Neuron (in vitro differentiated cells): ENCODE data around the gene PRICKLE3.
A peak's percentile ranks its signal among the peaks of the same experiment; 100 is the strongest.

Experiments used
- H2AFZ ChIP-seq: one replicate; pipeline ENCODE4 v1.6.1; 2013; ENCODE audit warnings: low read depth, mild to moderate bottlenecking, inconsistent platforms, low read length, moderate library complexity
- H3K27me3 ChIP-seq: one replicate; pipeline ENCODE4 v1.6.1; 2013; ENCODE audit warnings: low read length; ENCODE audit not compliant: insufficient read depth
- H3K36me3 ChIP-seq: one replicate; pipeline ENCODE4 v1.6.1; 2013; ENCODE audit warnings: low read length; ENCODE audit not compliant: insufficient read depth
- H3K4me1 ChIP-seq: one replicate; pipeline ENCODE4 v1.6.1; 2013; ENCODE audit warnings: low read length; ENCODE audit not compliant: insufficient read depth
- H3K4me3 ChIP-seq: 2 replicates; pipeline ENCODE4 v1.5.1; 2013; ENCODE audit warnings: mild to moderate bottlenecking, low read length, moderate library complexity
- H3K9me3 ChIP-seq: one replicate; pipeline ENCODE4 v1.6.1; 2013; ENCODE audit warnings: low read length

Gene PRICKLE3

GRCh38 chrX:49171752-49172279 is 14.4 kb downstream of the PRICKLE3 start, which contains the start of gene PLP2:
Gene PLP2, plus strand, starts transcription at chrX:49171898. Its CDS starts 103 bp downstream, at chrX:49172001.
- H3K36me3 ChIP-seq: no peaks in the 10 kb centered on the region
- H3K4me1 ChIP-seq: no peaks in the 10 kb centered on the region
- peaks cover 30% of the 10 kb centered on the region for H3K27me3 ChIP-seq
- no peak within 1 kb of the TSS for H2AFZ ChIP-seq
- H3K4me3 ChIP-seq: no peak within 1 kb of the TSS
- peaks cover 5% of the 10 kb centered on the region for H3K9me3 ChIP-seq

- Histone ChIP-seq H3K9me3 (no peaks in the 10 kb centered on the region), H3K4me1 (no peaks in the 10 kb centered on the region), H3K4me3 (no peak overlapping the region), H3K27me3 (peaks cover 22% of the 10 kb centered on the region), H2AFZ (no peak overlapping the region), H3K36me3 (no peaks in the 10 kb centered on the region)
These were observed 18.4 kb downstream of the PRICKLE3 start for GRCh38 chrX:49167740-49168108.

GRCh38 chrX:49166914-49167739 is 19.0 kb downstream of the PRICKLE3 start:
- Histone ChIP-seq H3K9me3 (no peaks in the 10 kb centered on the region), H3K27me3 (peaks cover 16% of the 10 kb centered on the region), H3K36me3 (no peaks in the 10 kb centered on the region), H3K4me3 (no peak overlapping the region), H3K4me1 (no peaks in the 10 kb centered on the region), H2AFZ (no peak overlapping the region)

- Histone ChIP-seq H3K27me3 (peaks cover 11% of the 10 kb centered on the region), H3K36me3 (no peaks in the 10 kb centered on the region), H3K4me3 (no peak overlapping the region), H3K9me3 (no peaks in the 10 kb centered on the region), H3K4me1 (no peaks in the 10 kb centered on the region), H2AFZ (no peak overlapping the region)
These were observed 20.0 kb downstream of the PRICKLE3 start for GRCh38 chrX:49165901-49166881.

- no peaks in the 10 kb centered on the region for H3K4me1 ChIP-seq
- no peaks in the 10 kb centered on the region for H3K9me3 ChIP-seq
- H3K36me3 ChIP-seq: no peaks in the 10 kb centered on the region
- no peak overlapping the region for H2AFZ ChIP-seq
- no peak overlapping the region for H3K4me3 ChIP-seq
- peaks cover 6% of the 10 kb centered on the region for H3K27me3 ChIP-seq
These were observed 21.4 kb downstream of the PRICKLE3 start for GRCh38 chrX:49164589-49165360.

- Histone ChIP-seq H3K36me3 (no peaks in the 10 kb centered on the region), H3K4me1 (no peaks in the 10 kb centered on the region), H3K27me3 (no peaks in the 10 kb centered on the region), H2AFZ (no peak overlapping the region), H3K4me3 (peak overlapping the region; percentile 29), H3K9me3 (no peaks in the 10 kb centered on the region)
These were observed 22.4 kb downstream of the PRICKLE3 start for GRCh38 chrX:49163555-49164419.

GRCh38 chrX:49162620-49163019 is 23.6 kb downstream of the PRICKLE3 start, which contains the start of gene MAGIX:
Gene MAGIX, plus strand, starts transcription at chrX:49162758. Its CDS starts 132 bp downstream, at chrX:49162890.
- H3K4me3 ChIP-seq: no peak within 1 kb of the TSS
- H3K27me3 ChIP-seq: no peaks in the 10 kb centered on the region
- H3K36me3 ChIP-seq: no peaks in the 10 kb centered on the region
- H3K9me3 ChIP-seq: no peaks in the 10 kb centered on the region
- no peaks in the 10 kb centered on the region for H3K4me1 ChIP-seq
- no peak within 1 kb of the TSS for H2AFZ ChIP-seq

GRCh38 chrX:49161632-49162031 is 24.5 kb downstream of the PRICKLE3 start:
- Histone ChIP-seq H2AFZ (no peak overlapping the region), H3K4me3 (no peak overlapping the region), H3K36me3 (no peaks in the 10 kb centered on the region), H3K9me3 (no peaks in the 10 kb centered on the region), H3K4me1 (no peaks in the 10 kb centered on the region), H3K27me3 (no peaks in the 10 kb centered on the region)

GRCh38 chrX:49160908-49161307 is 25.3 kb downstream of the PRICKLE3 start:
- H3K27me3 ChIP-seq: no peaks in the 10 kb centered on the region
- H3K36me3 ChIP-seq: no peaks in the 10 kb centered on the region
- no peaks in the 10 kb centered on the region for H3K4me1 ChIP-seq
- H3K9me3 ChIP-seq: no peaks in the 10 kb centered on the region
- no peak overlapping the region for H2AFZ ChIP-seq
- no peak overlapping the region for H3K4me3 ChIP-seq

- Histone ChIP-seq H2AFZ (no peak overlapping the region), H3K27me3 (no peaks in the 10 kb centered on the region), H3K4me3 (no peak overlapping the region)
These were observed 29.0 kb downstream of the PRICKLE3 start for GRCh38 chrX:49157194-49157593.

GRCh38 chrX:49155900-49156837 is 30.0 kb downstream of the PRICKLE3 start:
- Histone ChIP-seq H2AFZ (no peak overlapping the region), H3K4me1 (no peaks in the 10 kb centered on the region), H3K36me3 (no peaks in the 10 kb centered on the region), H3K27me3 (no peaks in the 10 kb centered on the region), H3K4me3 (peak overlapping the region; percentile 35), H3K9me3 (no peaks in the 10 kb centered on the region)

More at GRCh38 chrX:49157194-49157593, 29.0 kb downstream of the PRICKLE3 start:
- H3K36me3 ChIP-seq: no peaks in the 10 kb centered on the region
- H3K4me1 ChIP-seq: no peaks in the 10 kb centered on the region
- no peaks in the 10 kb centered on the region for H3K9me3 ChIP-seq
